Immature natural killer cell (primary cell): ENCODE measurements around the gene GIPC3. TPM values are rescaled to one million over a fixed set of nuclear protein-coding genes. Genes with fewer than 3 reads are reported as not detected.

Source experiments
- DNase-seq, 3 donors: peaks; one replicate each; pipeline ENCODE4 v3.0.0; 2022; ENCODE audit warnings: mixed read lengths in 1 of 3
- H3K27ac Mint-ChIP-seq, 6 donors: one replicate each; pipeline ENCODE4 v1.8.0; 2020; ENCODE audit warnings: mixed read lengths in 6 of 6, mild to moderate bottlenecking in 5 of 6, inconsistent platforms in 4 of 6, moderate library complexity in 3 of 6
- H3K27me3 Mint-ChIP-seq, 3 donors: one replicate each; pipeline ENCODE4 v1.8.0; 2020 to 2021; ENCODE audit warnings: low read depth in 3 of 3, mild to moderate bottlenecking in 3 of 3, mixed read lengths in 3 of 3, moderate library complexity in 3 of 3, inconsistent platforms in 1 of 3
- H3K36me3 Mint-ChIP-seq, 3 donors: one replicate each; pipeline ENCODE4 v1.8.0; 2020; ENCODE audit warnings: mixed read lengths in 3 of 3, inconsistent platforms in 2 of 3, mild to moderate bottlenecking in 2 of 3
- H3K4me1 Mint-ChIP-seq, 2 donors: one replicate each; pipeline ENCODE4 v1.8.0; 2020; ENCODE audit warnings: inconsistent platforms in 2 of 2, mild to moderate bottlenecking in 2 of 2, mixed read lengths in 2 of 2, moderate library complexity in 1 of 2
- H3K4me3 Mint-ChIP-seq, 5 donors: one replicate each; pipeline ENCODE4 v1.8.0; 2020; ENCODE audit warnings: mild to moderate bottlenecking in 5 of 5, mixed read lengths in 5 of 5, inconsistent platforms in 3 of 5, moderate library complexity in 3 of 5
- H3K9me3 Mint-ChIP-seq, 6 donors: one replicate each; pipeline ENCODE4 v1.8.0; 2020; ENCODE audit warnings: mild to moderate bottlenecking in 6 of 6, mixed read lengths in 6 of 6, inconsistent platforms in 4 of 6, moderate library complexity in 3 of 6
- polyA plus RNA-seq, 3 donors: library from polyadenylated mRNA; unstranded; fragments of 300-500 nt; fragmentation: Illumina TruSeq; gene quantifications; one replicate each; pipeline ENCODE4 v1.2.3, GENCODE V29; 2021

GIPC3 gene
- polyA plus RNA-seq, 3 donors from 2014 or later: 0.04 to 0.95 TPM; not detected in 1

DNA sequence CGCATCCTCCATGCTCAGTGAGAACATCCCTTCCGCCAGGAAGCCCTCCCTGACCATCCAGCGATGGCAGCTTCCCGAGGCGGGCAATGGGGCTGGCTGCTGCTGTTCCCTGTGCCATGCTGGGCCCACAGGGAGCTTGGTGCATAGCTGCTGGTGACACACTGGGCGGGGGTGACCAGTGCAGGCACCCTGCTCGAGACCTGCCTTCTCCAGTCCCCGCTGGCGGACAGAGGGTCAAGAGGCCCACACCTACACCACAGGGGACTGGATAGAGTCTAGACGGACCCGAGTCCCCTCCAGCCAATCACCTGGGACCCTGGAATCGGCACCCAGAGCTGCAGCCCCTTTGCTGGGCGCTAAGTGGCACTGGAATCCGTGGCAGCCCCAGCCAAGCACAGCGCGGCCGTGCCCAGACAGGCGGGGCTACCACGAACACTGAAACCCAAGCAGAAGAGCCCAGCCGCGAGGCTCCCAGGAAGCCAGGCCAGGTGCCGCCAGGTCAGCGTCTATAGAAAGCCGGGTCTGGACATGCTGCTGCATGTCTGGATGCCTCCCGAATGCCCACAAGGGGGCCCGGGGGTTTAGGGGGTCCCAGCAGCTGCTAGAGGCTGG, 30.4 kb downstream of the GIPC3 start:
- no peaks in the 10 kb centered on the region for H3K4me1 Mint-ChIP-seq
- DNase-seq: no peak
- H3K27me3 Mint-ChIP-seq: no peaks in the 10 kb centered on the region
- no peaks in the 10 kb centered on the region for H3K9me3 Mint-ChIP-seq
- H3K27ac Mint-ChIP-seq: no peak overlapping the region
- peaks cover 0 to 5% (median 0%) of the 10 kb centered on the region in 3 donors for H3K36me3 Mint-ChIP-seq
- H3K4me3 Mint-ChIP-seq: no peak overlapping the region

DNA sequence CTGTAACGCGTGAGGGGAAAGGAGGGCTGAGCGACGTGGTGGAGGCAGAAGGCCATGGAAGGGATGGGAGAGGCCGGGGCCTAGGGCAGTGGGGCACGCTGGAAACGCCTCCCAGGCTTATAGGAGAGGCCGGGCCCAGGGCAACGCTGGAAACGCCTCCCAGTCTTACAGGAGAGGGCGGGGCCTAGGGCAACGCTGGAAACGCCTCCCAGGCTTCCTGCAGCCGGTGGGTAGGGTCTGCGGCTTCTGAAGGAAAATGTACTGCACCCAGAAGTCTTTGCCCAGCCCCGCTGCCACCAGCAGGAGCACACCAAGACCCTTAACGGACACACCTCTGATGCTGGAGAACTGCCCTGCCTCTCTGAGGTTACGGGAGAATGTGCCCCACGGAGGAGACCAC, 32.2 kb downstream of the GIPC3 start:
- no peak overlapping the region for H3K4me3 Mint-ChIP-seq
- no peak overlapping the region for H3K27ac Mint-ChIP-seq
- H3K9me3 Mint-ChIP-seq: no peaks in the 10 kb centered on the region
- H3K4me1 Mint-ChIP-seq: no peaks in the 10 kb centered on the region
- H3K27me3 Mint-ChIP-seq: no peaks in the 10 kb centered on the region
- DNase-seq: no peak
- H3K36me3 Mint-ChIP-seq: no peaks in the 10 kb centered on the region

DNA sequence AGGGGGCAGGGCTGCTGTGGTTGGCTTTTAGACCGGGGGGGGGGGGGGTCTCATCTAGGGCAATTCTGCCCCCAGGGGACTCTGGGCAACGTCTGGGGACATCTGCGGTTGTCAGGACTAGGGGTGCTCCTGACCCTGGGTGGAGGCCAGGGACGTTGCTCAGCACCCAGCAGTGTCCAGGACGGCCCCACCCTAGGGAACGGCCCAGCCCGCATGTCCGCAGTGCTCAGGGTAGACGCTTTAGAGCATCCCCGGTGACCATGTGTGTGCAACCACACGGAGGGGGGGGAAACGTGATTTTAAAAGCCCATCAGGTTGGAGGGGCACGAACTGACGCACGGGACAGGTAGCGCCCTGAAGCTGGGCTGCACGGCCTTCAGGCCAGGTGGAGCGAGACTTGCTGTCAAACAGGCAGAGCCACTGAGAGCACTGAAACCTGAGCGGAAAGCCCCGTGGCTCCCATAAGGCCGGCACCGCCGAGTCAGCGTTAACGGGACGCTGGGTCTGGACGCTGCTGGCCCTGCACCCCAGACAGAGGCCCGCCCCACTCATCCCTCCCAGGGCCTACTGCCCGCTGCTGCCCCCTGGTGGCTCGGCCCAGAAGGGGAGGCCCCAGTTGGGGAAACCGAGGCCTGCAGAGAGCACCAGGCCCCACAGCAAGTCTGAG, 33.0 kb downstream of the GIPC3 start:
- Mint-ChIP-seq H3K4me3 (no peak overlapping the region), H3K27ac (no peak overlapping the region), H3K9me3 (no peaks in the 10 kb centered on the region), H3K4me1 (no peaks in the 10 kb centered on the region), H3K27me3 (no peaks in the 10 kb centered on the region), H3K36me3 (no peaks in the 10 kb centered on the region)
- peak; percentile 46 to 56 (median 50) for DNase-seq

DNA sequence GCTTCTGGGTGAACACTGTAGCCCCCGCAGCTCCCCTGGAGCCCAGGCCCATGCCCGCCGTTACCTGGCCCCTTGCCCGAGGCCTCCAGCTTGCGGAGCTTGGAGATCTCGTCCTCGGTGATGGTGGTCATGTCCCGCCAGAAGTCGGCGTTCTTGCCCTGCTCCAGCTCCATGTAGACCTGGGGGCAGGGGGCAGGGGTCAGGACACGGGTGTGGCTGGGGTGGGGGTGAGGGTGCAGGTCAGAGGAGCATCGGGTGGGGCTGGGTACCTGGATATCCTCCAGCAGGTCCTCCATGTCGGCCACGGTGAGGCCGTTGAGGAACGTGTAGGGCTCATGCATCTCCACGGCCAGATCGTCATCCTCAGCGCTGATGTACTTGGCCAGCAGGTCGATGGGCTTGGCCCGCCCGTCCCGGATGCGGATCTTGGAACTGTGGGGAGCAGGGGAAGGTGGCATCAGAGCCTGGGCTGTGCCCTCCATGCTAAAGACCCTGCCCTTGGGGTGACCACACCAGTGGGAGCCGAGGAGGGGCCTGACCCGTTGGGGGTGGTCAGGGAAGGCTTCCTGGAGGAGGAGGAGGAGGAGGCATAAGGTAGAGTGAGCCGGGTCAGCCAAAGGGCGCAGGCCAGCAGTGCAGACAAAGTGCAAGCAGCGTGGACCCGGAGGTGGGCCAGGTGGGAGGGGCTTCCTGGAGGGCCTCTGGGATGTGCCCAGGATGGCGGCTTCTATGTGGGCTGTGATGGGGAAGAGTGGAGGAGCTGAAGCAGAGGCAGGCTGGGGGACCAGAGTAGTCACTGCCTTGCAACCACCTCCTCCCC, 33.7 kb downstream of the GIPC3 start:
- Mint-ChIP-seq H3K27me3 (no peaks in the 10 kb centered on the region), H3K4me3 (no peak overlapping the region), H3K27ac (no peak overlapping the region), H3K4me1 (peaks cover under 1 to 2% of the 10 kb centered on the region in 2 donors), H3K9me3 (no peaks in the 10 kb centered on the region), H3K36me3 (no peaks in the 10 kb centered on the region)
- DNase-seq: no peak

DNA sequence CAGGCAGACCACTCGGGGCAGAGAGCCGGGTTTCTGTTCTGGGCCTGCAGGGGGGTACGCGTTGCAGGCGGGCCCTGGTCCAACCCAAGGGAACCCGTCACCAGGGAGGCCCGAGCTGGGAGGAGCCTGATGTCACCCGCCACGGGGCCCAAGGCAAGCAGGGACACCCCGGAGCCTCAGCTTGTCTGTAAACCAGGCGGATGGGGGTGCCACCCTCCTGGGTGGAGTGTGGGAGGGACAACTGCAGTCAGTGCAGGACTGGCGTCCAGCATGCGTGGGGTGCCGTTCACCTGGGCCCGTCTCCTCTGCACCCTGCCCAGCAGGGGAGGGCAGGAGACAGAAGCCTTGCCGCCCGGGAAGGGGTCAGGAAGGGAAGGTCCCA, 34.3 kb downstream of the GIPC3 start:
- H3K9me3 Mint-ChIP-seq: no peaks in the 10 kb centered on the region
- DNase-seq: no peak

DNA sequence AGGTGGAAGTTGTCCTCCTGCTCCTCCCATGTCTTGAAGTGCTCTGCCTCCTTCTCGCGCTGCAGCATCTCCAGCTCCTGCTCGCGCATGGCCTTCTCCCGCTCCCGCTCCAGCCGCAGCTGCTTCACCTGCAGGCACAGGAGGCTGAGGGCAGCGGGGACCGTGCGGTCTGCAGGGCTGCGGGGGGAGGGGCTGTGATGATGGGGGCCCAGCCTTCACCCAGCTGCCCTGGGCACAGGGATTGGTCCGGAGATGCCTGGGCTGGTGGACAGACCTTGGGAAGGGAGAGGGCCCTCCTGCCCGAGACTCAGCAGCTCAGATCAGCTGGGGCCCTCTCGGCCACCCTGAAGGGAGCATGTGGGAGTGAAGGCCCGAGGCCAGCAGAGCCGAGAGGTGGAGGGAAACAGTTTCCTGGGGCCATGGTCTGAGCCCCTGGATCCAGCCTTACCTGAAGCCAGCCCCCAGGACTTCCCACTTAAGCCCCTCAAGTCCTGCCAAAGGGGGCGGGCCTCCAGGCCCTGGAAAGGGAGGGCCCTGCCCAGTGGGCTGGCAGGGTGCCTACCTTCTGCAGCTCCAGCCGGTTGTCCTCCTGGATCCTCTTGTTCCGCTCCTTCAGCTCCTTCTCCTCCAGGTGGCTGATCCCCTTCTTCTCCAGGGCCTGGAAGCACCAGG, 35.0 kb downstream of the GIPC3 start:
- Mint-ChIP-seq H3K36me3 (no peaks in the 10 kb centered on the region), H3K27me3 (peaks cover 0 to 3% (median 1%) of the 10 kb centered on the region in 3 donors), H3K9me3 (no peaks in the 10 kb centered on the region), H3K4me3 (no peak overlapping the region), H3K4me1 (peaks cover 11 to 15% of the 10 kb centered on the region in 2 donors), H3K27ac (no peak overlapping the region)
- no peak for DNase-seq

More for the DNA sequence above, 34.3 kb downstream of the GIPC3 start:
- peaks cover 0 to 2% (median 1%) of the 10 kb centered on the region in 3 donors for H3K27me3 Mint-ChIP-seq
- H3K27ac Mint-ChIP-seq: no peak overlapping the region
- H3K36me3 Mint-ChIP-seq: no peaks in the 10 kb centered on the region
- H3K4me1 Mint-ChIP-seq: peaks cover 7 to 8% of the 10 kb centered on the region in 2 donors
- H3K4me3 Mint-ChIP-seq: no peak overlapping the region

DNA sequence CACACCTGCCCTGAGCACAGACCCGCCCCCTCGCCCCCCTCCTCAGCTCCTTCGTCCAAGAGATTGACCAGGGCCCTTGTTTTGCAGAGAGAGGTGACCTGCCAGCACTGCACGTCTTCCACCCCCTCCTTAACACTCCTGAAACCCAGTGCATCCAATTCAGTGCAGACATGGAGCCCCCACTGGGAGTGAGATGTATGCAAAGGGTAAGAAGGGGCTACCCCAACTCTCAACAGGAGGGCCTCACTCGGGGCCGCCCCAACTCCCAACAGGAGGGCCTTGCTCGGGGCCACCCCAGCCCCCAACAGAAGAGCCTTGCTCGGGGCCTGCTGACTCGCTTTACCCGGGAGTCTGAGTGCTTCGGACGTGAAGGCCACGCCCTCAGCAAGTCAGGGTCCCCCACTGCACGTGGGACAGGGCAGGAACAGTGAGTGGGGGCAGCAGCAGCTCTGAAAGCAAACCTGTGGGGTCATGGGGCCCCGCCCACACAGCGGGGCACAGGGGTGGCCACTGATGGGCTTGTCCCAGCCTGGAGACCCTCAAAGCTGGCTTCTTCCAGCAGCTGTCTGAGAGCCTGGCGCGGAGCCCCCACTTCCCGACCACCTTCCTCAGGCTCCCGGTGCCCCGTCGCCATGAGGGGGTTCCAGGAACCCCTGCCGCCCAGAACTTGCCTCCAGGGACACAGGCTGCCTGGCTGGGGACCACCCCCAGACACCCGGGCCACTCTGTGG, 35.7 kb downstream of the GIPC3 start:
- Mint-ChIP-seq H3K4me1 (peaks cover 17 to 22% of the 10 kb centered on the region in 2 donors), H3K27me3 (peaks cover 0 to 5% (median 1%) of the 10 kb centered on the region in 3 donors), H3K36me3 (no peaks in the 10 kb centered on the region), H3K4me3 (no peak overlapping the region), H3K9me3 (no peaks in the 10 kb centered on the region), H3K27ac (no peak overlapping the region)
- DNase-seq: no peak

DNA sequence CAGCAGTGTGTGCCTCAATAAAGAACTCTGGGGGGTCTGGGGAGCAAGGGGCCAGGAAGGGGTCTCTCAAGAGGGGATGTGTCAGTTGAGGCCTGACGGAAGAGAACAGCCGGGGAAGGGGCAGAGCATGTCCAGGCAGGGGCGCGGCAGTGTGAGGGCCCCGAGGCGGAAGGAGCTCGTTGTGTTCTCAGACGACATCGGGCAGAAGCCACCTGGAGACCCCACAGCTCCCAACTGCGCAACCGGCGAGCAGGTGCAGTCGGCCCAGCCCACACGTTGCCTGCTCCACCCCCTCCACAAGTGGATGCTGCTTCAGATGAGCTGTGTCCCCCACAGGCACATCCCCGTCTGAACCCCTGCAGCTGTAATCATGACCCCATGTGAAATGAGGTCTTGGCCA, 36.4 kb downstream of the GIPC3 start:
- peaks cover 21 to 29% of the 10 kb centered on the region in 2 donors for H3K4me1 Mint-ChIP-seq
- H3K36me3 Mint-ChIP-seq: no peaks in the 10 kb centered on the region
- no peak overlapping the region for H3K27ac Mint-ChIP-seq
- H3K27me3 Mint-ChIP-seq: peaks cover under 1 to 6% (median 4%) of the 10 kb centered on the region in 3 donors
- no peak overlapping the region for H3K4me3 Mint-ChIP-seq
- no peaks in the 10 kb centered on the region for H3K9me3 Mint-ChIP-seq
- no peak for DNase-seq

DNA sequence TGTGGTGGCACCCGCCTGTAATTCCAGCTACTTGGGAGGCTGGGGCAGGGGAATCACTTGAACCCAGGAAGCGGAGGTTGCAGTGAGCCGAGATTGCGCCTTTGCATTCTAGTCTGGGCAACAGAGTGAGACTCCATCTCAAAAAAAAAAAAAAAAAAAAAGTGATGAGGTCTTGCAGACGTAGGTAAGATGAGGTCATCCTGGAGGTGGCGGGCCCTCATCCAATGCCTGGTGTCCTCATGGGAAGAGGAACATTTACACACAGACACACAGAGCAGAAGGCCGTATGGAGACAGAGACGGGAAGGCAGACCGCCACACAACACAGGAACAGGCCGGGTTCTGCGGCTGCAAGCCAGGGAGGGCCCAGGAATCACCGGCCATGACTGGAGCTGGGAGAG, 36.9 kb downstream of the GIPC3 start:
- Mint-ChIP-seq H3K36me3 (no peaks in the 10 kb centered on the region), H3K9me3 (peaks cover 0 to 2% (median 0%) of the 10 kb centered on the region in 6 donors), H3K27me3 (peaks cover 4 to 8% (median 8%) of the 10 kb centered on the region in 3 donors), H3K27ac (no peak overlapping the region), H3K4me1 (peaks cover 27 to 34% of the 10 kb centered on the region in 2 donors), H3K4me3 (peak overlapping the region in 1 of 5 donors; percentile 25)
- DNase-seq: no peak

DNA sequence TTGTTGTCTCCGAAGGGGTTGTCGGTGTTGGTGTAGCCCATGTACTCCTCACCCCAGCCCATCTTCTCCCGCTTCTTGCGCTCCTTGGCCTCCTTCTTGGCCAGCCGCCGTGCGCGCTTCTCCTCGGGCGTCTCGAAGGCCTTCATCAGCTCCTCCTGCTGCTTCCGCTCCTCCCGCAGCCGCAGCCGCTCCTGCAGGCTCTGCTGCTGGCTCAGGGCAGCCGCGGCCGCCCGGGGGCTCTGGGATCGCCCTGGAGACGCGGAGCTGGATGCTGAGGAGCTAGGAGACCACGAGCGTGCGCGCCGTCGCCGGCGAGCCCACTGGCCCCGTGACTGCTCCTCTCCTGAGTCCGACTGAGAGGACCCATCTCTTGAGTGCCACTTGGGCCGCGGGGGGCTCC, 38.4 kb downstream of the GIPC3 start:
- H3K4me3 Mint-ChIP-seq: no peak overlapping the region
- H3K27me3 Mint-ChIP-seq: peaks cover 4 to 8% (median 8%) of the 10 kb centered on the region in 3 donors
- H3K27ac Mint-ChIP-seq: no peak overlapping the region
- peaks cover 0 to 2% (median 0%) of the 10 kb centered on the region in 6 donors for H3K9me3 Mint-ChIP-seq
- DNase-seq: no peak
- H3K4me1 Mint-ChIP-seq: peaks cover 27 to 39% of the 10 kb centered on the region in 2 donors
- H3K36me3 Mint-ChIP-seq: no peaks in the 10 kb centered on the region

DNA sequence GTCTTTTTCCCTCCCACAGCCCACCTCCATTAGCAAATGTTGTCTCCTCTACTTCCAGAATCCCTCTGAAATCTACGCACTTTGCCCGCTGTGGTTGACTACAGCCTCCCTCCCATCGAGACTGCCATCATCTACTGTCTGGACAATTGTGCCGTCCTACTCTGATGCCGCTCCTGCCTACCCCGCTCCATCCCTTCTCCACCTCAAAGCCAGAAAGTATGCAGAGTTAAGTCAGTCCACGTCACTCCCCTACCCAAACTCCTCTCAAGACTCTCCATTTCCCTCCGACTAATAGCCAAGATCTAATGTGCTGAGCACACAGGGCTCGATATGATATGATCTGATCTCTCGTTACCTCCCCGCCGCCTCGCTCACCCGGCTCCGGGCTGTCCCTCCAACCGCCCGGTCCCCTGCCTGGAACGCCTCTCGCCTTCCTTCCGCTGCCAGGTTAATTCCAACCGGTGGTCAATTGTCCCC, 40.8 kb downstream of the GIPC3 start:
- H3K27me3 Mint-ChIP-seq: peaks cover 4 to 10% (median 8%) of the 10 kb centered on the region in 3 donors
- DNase-seq: no peak
- H3K4me1 Mint-ChIP-seq: peaks cover 33 to 39% of the 10 kb centered on the region in 2 donors
- peak overlapping the region; percentile 71 to 99 (median 93) for H3K27ac Mint-ChIP-seq
- H3K9me3 Mint-ChIP-seq: peaks cover 0 to 2% (median 0%) of the 10 kb centered on the region in 6 donors
- no peaks in the 10 kb centered on the region for H3K36me3 Mint-ChIP-seq
- peak overlapping the region; percentile 84 to 99 (median 98) for H3K4me3 Mint-ChIP-seq

DNA sequence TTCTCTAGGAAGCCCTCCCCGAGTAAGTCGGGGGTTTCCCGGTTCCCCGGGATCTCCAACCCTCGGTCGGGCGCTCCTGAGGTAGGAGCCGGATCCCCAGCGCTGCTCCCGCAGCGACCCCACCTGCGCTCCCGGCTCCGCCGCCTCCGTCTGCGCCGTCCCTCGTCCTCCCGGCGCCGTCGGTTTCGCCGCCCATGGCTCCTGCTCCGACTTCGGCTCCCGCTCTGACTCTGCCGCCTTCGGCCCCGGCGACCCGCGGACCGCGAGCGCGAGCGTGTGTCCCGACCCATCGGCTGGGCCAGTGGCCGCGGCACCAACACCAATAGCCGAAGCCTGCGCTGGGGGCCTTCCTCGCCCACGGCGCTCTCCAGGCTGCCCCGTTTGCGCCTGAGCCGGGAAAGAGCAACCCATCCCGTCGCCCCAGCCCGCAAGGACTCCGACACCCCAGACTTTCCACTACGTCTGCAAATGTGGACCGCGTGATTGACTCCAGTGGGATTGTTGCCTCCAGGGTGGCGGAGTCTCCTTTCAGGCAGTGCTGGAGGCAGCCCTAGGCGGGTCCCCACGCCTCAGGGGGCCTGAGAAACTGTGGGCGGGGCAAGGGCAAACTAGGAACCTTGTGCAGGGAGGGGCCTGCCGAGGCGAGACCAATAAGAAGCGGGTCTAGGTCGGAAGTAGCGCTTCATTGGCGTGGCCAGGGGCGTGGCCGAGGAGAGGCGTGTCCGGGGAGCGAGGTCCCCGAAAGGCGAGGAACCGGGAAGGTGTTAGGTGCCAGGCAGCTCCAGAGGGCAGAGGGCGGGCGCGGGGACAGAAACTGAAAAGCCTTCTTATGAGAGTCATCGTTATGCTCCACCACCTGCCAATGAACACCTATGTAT, 41.4 kb downstream of the GIPC3 start, which contains the start of gene CACTIN:
Gene CACTIN, minus strand, starts transcription at position 318 of the 878 bp plus-strand sequence. Its CDS starts 28 bp downstream, at position 290.
- no peaks in the 10 kb centered on the region for H3K36me3 Mint-ChIP-seq
- peaks cover 4 to 10% (median 8%) of the 10 kb centered on the region in 3 donors for H3K27me3 Mint-ChIP-seq
- H3K9me3 Mint-ChIP-seq: peaks cover 0 to 2% (median 0%) of the 10 kb centered on the region in 6 donors
- peaks cover 33 to 39% of the 10 kb centered on the region in 2 donors for H3K4me1 Mint-ChIP-seq
- H3K27ac Mint-ChIP-seq: peak within 1 kb of the TSS; percentile 96 to 99 (median 98)
- peak; percentile 99 for DNase-seq
- H3K4me3 Mint-ChIP-seq: peak within 1 kb of the TSS; percentile 84 to 99 (median 98)
